ENCODE data around the gene EPS15. TPM values are rescaled to one million over a fixed set of nuclear protein-coding genes. Genes with fewer than 3 reads are reported as not detected.
A peak's percentile ranks its signal among the peaks of the same experiment; 100 is the strongest.

Gene EPS15
- total RNA-seq, 1 donor from 2014 or later: 81.4 TPM

- no peak for DNase-seq (ENCODE audit: low spot score)
- peaks cover 44% of the 10 kb centered on the region for H3K4me1 Mint-ChIP-seq (ENCODE audit: low read depth)
These were observed 957 bp downstream of the EPS15 start for GRCh38 chr1:51518033-51518585.

GRCh38 chr1:51517361-51518032 is 1.6 kb downstream of the EPS15 start:
- peaks cover 47% of the 10 kb centered on the region for H3K4me1 Mint-ChIP-seq (ENCODE audit: low read depth)
- H3K36me3 Mint-ChIP-seq (ENCODE audit: low read depth): no peaks in the 10 kb centered on the region
- peak overlapping the region; percentile 94 for H3K27ac Mint-ChIP-seq (ENCODE audit: unreplicated experiment)
- peak overlapping the region; percentile 98 for H3K4me3 Mint-ChIP-seq (ENCODE audit: unreplicated experiment)
- H3K27me3 Mint-ChIP-seq (ENCODE audit: low read depth): no peaks in the 10 kb centered on the region
- DNase-seq (ENCODE audit: low spot score): no peak
- H3K9me3 Mint-ChIP-seq (ENCODE audit: low read depth): no peaks in the 10 kb centered on the region
- no peak for TF ChIP-seq CTCF (IDR thresholded peaks at IDR 0.05)

More at GRCh38 chr1:51518033-51518585, 957 bp downstream of the EPS15 start:
- TF ChIP-seq CTCF (IDR thresholded peaks at IDR 0.05): no peak
- Mint-ChIP-seq H3K27me3 (ENCODE audit: low read depth) (no peaks in the 10 kb centered on the region), H3K36me3 (ENCODE audit: low read depth) (no peaks in the 10 kb centered on the region), H3K9me3 (ENCODE audit: low read depth) (no peaks in the 10 kb centered on the region), H3K4me3 (ENCODE audit: unreplicated experiment) (peak overlapping the region; percentile 98), H3K27ac (ENCODE audit: unreplicated experiment) (peak overlapping the region; percentile 94)

- peak overlapping the region; percentile 83 for H3K27ac Mint-ChIP-seq (ENCODE audit: unreplicated experiment)
- H3K9me3 Mint-ChIP-seq (ENCODE audit: low read depth): no peaks in the 10 kb centered on the region
- peaks cover 51% of the 10 kb centered on the region for H3K4me1 Mint-ChIP-seq (ENCODE audit: low read depth)
- H3K4me3 Mint-ChIP-seq (ENCODE audit: unreplicated experiment): peak overlapping the region; percentile 41
- TF ChIP-seq CTCF (IDR thresholded peaks at IDR 0.05): no peak
- no peak for DNase-seq (ENCODE audit: low spot score)
- H3K27me3 Mint-ChIP-seq (ENCODE audit: low read depth): no peaks in the 10 kb centered on the region
- no peaks in the 10 kb centered on the region for H3K36me3 Mint-ChIP-seq (ENCODE audit: low read depth)
These were observed 2.4 kb downstream of the EPS15 start for GRCh38 chr1:51516649-51517158.

- H3K27ac Mint-ChIP-seq (ENCODE audit: unreplicated experiment): peak overlapping the region; percentile 49
- no peak overlapping the region for H3K4me3 Mint-ChIP-seq (ENCODE audit: unreplicated experiment)
- no peaks in the 10 kb centered on the region for H3K27me3 Mint-ChIP-seq (ENCODE audit: low read depth)
- no peaks in the 10 kb centered on the region for H3K36me3 Mint-ChIP-seq (ENCODE audit: low read depth)
- no peak for TF ChIP-seq CTCF (IDR thresholded peaks at IDR 0.05)
- no peak for DNase-seq (ENCODE audit: low spot score)
- no peaks in the 10 kb centered on the region for H3K9me3 Mint-ChIP-seq (ENCODE audit: low read depth)
- peaks cover 53% of the 10 kb centered on the region for H3K4me1 Mint-ChIP-seq (ENCODE audit: low read depth)
These were observed 3.0 kb downstream of the EPS15 start for GRCh38 chr1:51515982-51516648.

GRCh38 chr1:51515312-51515960 is 3.6 kb downstream of the EPS15 start:
- no peak for TF ChIP-seq CTCF (IDR thresholded peaks at IDR 0.05)
- H3K27ac Mint-ChIP-seq (ENCODE audit: unreplicated experiment): peak overlapping the region; percentile 17
- no peaks in the 10 kb centered on the region for H3K36me3 Mint-ChIP-seq (ENCODE audit: low read depth)
- no peak overlapping the region for H3K4me3 Mint-ChIP-seq (ENCODE audit: unreplicated experiment)
- H3K9me3 Mint-ChIP-seq (ENCODE audit: low read depth): no peaks in the 10 kb centered on the region
- H3K4me1 Mint-ChIP-seq (ENCODE audit: low read depth): peaks cover 53% of the 10 kb centered on the region
- no peak for DNase-seq (ENCODE audit: low spot score)
- no peaks in the 10 kb centered on the region for H3K27me3 Mint-ChIP-seq (ENCODE audit: low read depth)
